Measurements from ENCODE around the gene MYOM3.

MYOM3 gene

GRCh38 chr1:24138476-24139221 is 26.7 kb upstream of the MYOM3 start:
- no peak for DNase-seq (ENCODE audit: low read depth)

DNA sequence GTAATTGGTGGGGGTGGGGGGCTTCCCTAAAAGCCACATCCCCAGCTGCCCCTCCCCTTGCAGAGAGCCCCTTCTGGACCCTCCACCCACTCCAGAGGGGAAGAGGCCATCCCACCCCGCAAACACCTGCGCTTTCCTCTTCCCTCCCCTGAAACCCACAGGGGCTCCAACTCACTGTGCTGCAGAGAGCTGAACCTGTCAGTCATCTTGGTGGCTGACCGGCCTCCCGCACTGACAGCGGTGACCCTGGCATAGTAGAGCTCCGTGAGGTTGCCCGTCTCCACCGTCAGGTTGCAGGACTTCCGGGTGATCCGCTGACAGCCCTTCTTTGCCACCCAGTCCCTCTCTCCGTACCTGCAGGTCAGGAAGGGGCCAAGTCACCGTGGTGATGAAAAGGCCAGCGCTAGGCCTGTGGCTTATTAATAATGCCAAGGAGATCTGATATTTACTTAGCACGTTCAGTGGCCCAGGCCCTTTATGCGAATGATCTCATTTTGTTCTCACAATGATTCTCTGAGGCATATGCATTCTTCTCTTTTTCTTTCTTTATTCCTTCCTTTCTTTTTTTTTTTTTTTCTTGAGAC is 25.1 kb upstream of the MYOM3 start:
- no peak for DNase-seq (ENCODE audit: low read depth)

GRCh38 chr1:24134376-24134775 is 22.4 kb upstream of the MYOM3 start:
- no peak for DNase-seq (ENCODE audit: low read depth)

GRCh38 chr1:24133819-24134218 is 21.9 kb upstream of the MYOM3 start:
- no peak for DNase-seq (ENCODE audit: low read depth)

DNA sequence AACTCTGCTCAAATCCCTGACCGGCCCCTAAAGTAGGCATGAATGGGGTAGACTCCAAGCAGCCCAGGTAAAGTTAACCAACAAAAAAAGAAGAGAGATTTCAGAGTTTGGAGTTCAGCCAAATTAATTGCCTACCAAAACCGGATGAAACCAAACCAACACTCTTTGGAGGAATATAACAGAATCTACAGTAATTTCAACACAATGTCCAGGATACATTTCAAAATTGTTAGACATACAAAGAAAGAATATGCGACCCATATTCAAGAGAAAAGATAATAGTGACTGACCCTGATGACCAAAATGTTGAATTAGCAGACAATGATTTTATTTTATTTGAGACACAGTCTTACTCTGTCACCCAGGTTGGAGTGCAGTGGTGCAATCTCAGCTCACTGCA is 18.4 kb upstream of the MYOM3 start:
- no peak for DNase-seq (ENCODE audit: low read depth)

GRCh38 chr1:24127801-24128363 is 15.9 kb upstream of the MYOM3 start:
- DNase-seq (ENCODE audit: low read depth) = no peak

- DNase-seq (ENCODE audit: low read depth) = no peak
Observed at GRCh38 chr1:24127134-24127800, 15.3 kb upstream of the MYOM3 start.

DNA sequence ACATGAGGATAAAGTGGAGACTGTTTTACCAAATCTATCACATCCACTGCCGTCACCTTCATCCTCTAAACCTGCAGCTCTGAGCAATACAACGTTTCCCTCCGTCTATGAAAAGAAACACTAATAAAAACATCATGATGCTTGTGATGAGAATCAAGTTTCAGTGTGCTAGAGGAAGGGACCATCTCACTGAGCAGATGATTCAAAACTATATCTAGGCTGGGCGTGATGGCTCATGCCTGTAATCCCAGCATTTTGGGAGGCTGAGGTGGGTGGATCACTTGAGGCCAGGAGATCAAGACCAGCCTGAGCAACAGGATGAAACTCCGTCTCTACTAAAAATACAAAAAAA is 14.7 kb upstream of the MYOM3 start:
- no peak for DNase-seq (ENCODE audit: low read depth)

DNA sequence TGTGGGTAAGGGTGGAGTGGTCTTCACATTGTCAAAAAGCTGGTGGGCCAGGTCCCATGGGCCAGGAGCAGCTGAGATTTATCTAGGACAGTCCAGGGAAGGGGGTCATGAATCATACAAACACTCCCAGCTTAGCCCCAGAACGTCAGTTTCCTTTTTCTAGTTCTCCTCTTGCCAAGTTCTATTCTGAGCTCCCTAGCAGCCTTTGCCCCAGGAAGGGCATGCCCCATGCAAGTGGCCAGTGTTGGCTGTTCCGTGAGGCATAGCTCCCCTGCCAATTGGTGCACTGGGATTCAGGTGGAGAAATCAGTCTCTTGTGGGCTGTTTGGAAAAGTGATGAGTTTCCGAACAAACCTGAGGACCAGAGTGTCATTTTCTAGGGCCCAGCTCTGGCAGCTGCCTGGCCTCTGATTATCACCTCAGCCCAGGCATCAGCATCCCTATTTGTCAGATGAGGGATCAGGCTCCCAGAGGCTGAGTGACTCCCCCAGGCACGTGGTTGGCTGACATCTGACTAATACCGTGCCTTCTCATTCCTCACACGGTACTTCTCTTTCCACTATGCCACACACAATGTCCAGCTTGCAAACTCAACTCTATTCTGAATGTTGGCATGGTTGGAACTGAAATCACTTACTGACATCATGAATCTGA is 14.2 kb upstream of the MYOM3 start:
- no peak for DNase-seq (ENCODE audit: low read depth)

GRCh38 chr1:24125456-24125855 is 13.5 kb upstream of the MYOM3 start:
- no peak for DNase-seq (ENCODE audit: low read depth)

- DNase-seq (ENCODE audit: low read depth) = no peak
Observed at GRCh38 chr1:24124980-24125379, 13.0 kb upstream of the MYOM3 start.

DNA sequence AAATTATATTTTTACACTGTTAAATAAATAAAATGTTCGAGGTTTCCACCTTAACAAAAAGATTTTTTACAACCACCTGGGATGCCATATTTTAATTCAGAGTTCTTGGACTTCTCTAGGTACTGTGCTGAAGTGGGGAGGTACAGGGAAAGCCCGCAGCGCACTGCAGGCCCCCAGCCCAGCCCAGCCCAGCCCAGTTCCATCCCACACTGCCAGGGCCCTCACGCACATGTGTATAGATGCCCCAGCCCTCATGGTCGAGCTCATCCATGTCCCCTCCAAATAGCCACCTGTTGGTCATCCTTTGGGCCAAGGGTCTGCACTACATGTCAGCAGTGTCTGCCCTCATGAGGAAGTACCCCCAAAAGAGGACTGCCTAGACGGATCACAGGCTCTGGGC is 11.7 kb upstream of the MYOM3 start:
- DNase-seq (ENCODE audit: low read depth) = no peak

GRCh38 chr1:24122776-24123175 is 10.8 kb upstream of the MYOM3 start:
- DNase-seq (ENCODE audit: low read depth) = no peak

GRCh38 chr1:24121406-24121805 is 9.5 kb upstream of the MYOM3 start:
- DNase-seq (ENCODE audit: low read depth) = no peak

GRCh38 chr1:24120965-24121364 is 9.0 kb upstream of the MYOM3 start:
- no peak for DNase-seq (ENCODE audit: low read depth)

DNA sequence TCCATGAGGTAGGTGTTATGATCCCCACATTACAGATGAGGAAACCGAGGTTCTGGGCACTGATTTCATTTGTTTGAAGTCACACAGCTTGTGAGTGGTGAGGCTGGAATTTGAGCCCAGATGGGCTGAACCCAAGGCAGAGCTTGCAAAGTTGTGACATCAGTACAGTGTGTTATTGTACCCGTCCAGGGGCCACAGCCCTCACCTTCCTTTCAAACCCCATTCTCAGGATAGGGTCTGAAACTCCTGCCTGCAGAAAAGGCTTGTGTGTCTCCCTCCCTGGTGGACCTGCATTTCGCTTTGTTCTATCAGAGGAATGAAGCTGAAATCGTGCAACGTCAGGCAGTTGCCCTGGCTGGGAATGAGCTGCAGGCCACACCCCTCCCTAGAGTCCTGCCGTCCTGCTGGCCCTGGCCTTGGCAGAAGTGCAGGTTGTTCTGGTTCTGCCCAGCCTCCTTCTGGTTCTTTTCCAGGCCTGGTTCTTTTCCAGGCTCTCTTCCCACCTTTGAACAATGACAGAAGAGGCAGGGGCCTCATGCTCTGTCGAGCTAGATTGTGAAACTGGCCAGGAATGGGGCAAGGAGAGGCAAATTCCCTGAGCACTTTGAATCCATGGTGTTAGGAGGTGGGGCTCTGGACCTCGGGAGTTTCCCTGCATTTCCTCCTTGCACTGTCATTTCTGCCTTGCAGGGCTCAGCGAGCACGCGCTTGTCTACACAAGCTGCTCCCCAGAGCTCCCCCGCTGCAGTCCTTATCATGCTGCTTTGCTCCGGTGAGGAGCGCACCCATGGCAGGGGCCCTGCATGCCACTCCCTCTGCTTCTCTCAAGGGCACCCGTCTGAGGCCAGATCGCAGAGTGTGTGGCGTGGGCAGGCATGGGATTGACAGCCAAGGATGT is 8.2 kb upstream of the MYOM3 start:
- no peak for DNase-seq (ENCODE audit: low read depth)

- DNase-seq (ENCODE audit: low read depth) = no peak
Observed at GRCh38 chr1:24119489-24119858, 7.5 kb upstream of the MYOM3 start.

DNA sequence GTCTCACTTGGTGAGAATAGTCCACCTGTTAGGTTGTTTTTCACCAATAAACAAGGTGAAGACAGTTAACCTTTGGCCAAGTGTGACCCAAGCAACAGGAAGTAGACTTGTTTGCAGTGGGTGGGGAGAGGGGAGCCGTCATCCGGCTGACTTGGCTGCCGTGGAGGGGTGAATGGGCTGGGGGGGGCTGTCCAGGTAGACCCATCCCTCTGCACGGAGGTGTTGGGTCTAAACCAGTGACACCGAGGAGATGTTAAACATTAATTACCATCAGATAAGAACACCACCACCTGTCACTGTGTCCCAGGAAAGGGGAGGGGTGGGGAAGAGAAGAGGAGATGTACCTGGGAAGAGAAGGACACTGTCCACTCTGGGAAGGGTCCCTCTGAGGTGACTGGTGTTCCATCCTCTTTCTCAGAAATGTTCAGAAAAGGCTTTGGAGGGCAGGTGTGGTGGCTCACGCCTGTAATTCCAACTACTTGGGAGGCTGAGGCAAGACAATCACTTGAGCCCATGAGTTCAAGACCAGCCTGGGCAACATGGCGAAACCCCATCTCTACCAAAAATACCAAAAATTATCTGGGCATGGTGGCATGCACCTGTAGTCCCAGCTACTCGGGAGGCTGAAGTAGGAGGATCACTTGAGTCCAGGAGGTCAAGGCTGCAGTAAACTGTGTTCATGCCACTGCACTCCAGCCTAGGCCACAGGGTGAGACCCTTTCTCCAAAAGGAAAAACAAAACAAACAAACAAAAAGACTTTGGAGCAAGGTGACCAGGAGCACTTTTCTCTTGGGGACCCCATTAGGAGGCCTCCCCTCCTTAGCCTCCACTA is 6.7 kb upstream of the MYOM3 start:
- DNase-seq (ENCODE audit: low read depth) = no peak

- DNase-seq (ENCODE audit: low read depth) = no peak
Observed at GRCh38 chr1:24117722-24118409, 5.9 kb upstream of the MYOM3 start.

DNA sequence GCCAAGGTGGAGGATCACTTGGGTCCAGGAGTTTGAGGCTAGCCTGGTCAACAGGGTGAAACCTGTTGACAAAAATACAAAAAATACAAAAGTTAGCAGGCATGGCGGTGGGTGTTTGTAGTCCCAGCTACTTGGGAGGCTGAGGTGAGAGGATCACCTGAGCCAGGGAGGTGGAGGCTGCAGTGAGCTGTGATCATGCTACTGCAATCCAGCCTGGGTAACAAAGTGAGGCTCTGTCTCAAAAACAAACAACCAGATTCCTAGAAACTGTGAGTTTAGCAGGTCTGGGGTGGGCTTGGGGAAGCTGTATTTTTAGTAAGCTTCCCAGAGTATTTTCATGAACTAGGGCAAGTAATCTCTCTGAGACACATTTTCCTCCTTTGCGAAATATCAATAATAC is 5.2 kb upstream of the MYOM3 start:
- no peak for DNase-seq (ENCODE audit: low read depth)

Measured in stimulated activated CD8-positive, alpha-beta memory T cell treated with anti-CD3 and anti-CD28 coated beads, Interleukin-7, amount 100 ng/mL, for 24 hours (primary cell).